Suprapubic skin (tissue), 3 donors: ENCODE measurements around the gene TPRN.

ENCODE experiments used
- POLR2A ChIP-seq, 2 donors: fragments of 450-650 bp; IDR thresholded peaks; one replicate each; pipeline ENCODE4 v1.6.1; 2017; ENCODE audit warnings: antibody characterized with exemption in 2 of 2, mild to moderate bottlenecking in 2 of 2, moderate library complexity in 2 of 2
- TF ChIP-seq, protein P1 (sequence below), 2 donors: fragments of 200-600 bp in 1 of 2; fragments of 450-650 bp in 1 of 2; sonication (generic) in 1 of 2; IDR thresholded peaks; one replicate each; pipeline ENCODE4 v1.5.1; 2016 to 2019; ENCODE audit warnings: antibody characterized with exemption in 2 of 2, mild to moderate bottlenecking in 1 of 2, moderate library complexity in 1 of 2

DNA sequence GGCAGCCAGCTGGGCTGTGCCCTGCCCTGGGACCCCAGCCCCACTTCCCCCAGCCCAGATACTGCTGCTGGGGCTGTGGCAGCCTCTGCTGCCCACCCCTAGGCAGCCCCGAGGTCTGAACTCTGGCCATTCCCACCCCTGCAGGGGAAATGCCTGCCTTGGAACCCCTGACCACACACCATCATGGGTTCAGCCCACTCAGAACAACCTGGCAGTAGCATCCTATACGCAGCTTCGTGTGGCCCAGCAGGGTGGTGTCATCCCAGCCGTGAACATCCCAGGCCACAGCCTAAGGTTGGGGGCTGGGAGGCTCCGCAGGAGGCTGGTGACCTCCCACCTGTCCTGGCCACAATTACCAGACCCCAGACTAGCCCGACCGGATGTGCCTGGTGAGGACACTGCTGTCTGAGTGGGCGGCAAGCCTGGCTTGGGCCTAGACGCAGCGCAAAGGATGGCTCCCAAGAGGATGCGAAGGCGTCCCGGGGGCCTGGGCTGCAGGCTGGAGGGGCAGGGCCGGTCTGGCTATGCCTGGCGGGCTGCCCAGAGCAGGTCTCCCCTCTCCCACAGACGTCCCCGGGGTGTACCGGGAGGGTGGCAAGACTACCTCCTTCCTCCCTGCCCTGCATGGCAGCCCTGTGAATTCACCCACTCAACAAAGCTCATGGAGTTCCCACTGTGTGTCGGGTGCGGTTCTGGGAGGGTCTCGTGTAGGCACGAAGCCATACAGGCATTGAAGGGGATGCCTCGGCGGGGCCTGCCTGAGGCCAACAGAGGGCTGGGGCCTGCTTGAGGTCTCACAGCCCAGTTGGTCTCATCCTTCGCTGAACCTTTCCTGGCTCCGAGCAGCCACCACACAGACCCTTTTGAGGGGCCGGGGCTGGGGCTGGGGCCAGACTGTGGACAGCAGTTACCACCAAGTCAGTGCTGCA lies 28.7 kb upstream of the TPRN start:
- TF ChIP-seq, protein P1, sequence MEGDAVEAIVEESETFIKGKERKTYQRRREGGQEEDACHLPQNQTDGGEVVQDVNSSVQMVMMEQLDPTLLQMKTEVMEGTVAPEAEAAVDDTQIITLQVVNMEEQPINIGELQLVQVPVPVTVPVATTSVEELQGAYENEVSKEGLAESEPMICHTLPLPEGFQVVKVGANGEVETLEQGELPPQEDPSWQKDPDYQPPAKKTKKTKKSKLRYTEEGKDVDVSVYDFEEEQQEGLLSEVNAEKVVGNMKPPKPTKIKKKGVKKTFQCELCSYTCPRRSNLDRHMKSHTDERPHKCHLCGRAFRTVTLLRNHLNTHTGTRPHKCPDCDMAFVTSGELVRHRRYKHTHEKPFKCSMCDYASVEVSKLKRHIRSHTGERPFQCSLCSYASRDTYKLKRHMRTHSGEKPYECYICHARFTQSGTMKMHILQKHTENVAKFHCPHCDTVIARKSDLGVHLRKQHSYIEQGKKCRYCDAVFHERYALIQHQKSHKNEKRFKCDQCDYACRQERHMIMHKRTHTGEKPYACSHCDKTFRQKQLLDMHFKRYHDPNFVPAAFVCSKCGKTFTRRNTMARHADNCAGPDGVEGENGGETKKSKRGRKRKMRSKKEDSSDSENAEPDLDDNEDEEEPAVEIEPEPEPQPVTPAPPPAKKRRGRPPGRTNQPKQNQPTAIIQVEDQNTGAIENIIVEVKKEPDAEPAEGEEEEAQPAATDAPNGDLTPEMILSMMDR (IDR thresholded peaks at IDR 0.05) = no peak
- no peak for TF ChIP-seq POLR2A (IDR thresholded peaks at IDR 0.05)
